Measurements from ENCODE around the gene PGA5. TPM values are rescaled to one million over a fixed set of nuclear protein-coding genes. Genes with fewer than 3 reads are reported as not detected.

The PGA5 gene
- total and polyA plus RNA-seq, 12 donors = 0.28 to 1.1 (median 0.71) TPM; not detected in 4

GRCh38 chr11:61264371-61264770, 23.4 kb downstream of the PGA5 start:
- intact Hi-C loops (cut with DNase I) = no loop called here
- Histone ChIP-seq H3K9me3 (replicated peaks in 1 of 3) (no peaks in the 10 kb centered on the region), H3K27me3 (no peaks in the 10 kb centered on the region), H3K27ac (no peak overlapping the region), H3K36me3 (replicated peaks in 1 of 2) (no peaks in the 10 kb centered on the region), H3K4me3 (no peak overlapping the region), H3K4me1 (replicated peaks in 1 of 2) (no peaks in the 10 kb centered on the region)
- no peak for DNase-seq
- TF ChIP-seq POLR2A (IDR thresholded peaks at IDR 0.05) (no peak), CTCF (IDR thresholded peaks at IDR 0.05) (no peak)
- 91 to 98% (median 95%) methylated on average over 6 of the region's 6 CpGs for WGBS, 4 donors

GRCh38 chr11:61264795-61265194, 23.8 kb downstream of the PGA5 start:
- Histone ChIP-seq H3K36me3 (replicated peaks in 1 of 2) (no peaks in the 10 kb centered on the region), H3K27me3 (no peaks in the 10 kb centered on the region), H3K4me3 (no peak overlapping the region), H3K27ac (no peak overlapping the region), H3K9me3 (replicated peaks in 1 of 3) (no peaks in the 10 kb centered on the region), H3K4me1 (replicated peaks in 1 of 2) (no peaks in the 10 kb centered on the region)
- intact Hi-C loops (cut with DNase I) = no loop called here
- 92 to 94% (median 94%) methylated on average over 12 to 14 of the region's 14 CpGs for WGBS, 4 donors
- no peak for DNase-seq
- TF ChIP-seq POLR2A (IDR thresholded peaks at IDR 0.05) (no peak), CTCF (IDR thresholded peaks at IDR 0.05) (no peak)

DNA sequence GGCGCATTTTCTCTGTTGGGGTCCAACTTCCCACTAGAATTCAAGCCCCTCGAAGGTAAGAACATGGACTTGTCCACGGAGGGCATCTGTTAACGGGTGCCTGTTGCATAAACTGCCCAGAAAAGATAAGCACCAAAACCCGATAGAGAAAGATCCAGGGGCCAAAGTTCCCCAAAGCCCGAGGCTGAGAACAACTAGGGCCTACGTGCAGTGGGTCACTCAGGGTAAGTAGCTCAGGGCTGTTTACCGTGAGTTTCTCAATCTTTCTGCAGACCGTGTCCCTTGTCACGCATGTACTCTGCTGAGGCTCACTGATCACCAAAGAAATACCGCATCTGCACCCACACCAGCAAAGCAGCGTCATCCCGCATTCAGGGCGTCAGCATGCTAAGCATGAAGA, 24.4 kb downstream of the PGA5 start:
- H3K9me3 ChIP-seq (replicated peaks in 1 of 3) = no peaks in the 10 kb centered on the region
- H3K36me3 ChIP-seq (replicated peaks in 1 of 2) = no peaks in the 10 kb centered on the region
- H3K27me3 ChIP-seq = no peaks in the 10 kb centered on the region
- 84 to 98% (median 91%) methylated on average over 8 to 14 of the region's 14 CpGs for WGBS, 4 donors
- no peak overlapping the region for H3K27ac ChIP-seq
- DNase-seq = no peak
- H3K4me3 ChIP-seq = no peak overlapping the region
- TF ChIP-seq POLR2A (IDR thresholded peaks at IDR 0.05) (no peak), CTCF (IDR thresholded peaks at IDR 0.05) (no peak)
- H3K4me1 ChIP-seq (replicated peaks in 1 of 2) = no peaks in the 10 kb centered on the region
- intact Hi-C loops (cut with DNase I) = no loop called here

DNA sequence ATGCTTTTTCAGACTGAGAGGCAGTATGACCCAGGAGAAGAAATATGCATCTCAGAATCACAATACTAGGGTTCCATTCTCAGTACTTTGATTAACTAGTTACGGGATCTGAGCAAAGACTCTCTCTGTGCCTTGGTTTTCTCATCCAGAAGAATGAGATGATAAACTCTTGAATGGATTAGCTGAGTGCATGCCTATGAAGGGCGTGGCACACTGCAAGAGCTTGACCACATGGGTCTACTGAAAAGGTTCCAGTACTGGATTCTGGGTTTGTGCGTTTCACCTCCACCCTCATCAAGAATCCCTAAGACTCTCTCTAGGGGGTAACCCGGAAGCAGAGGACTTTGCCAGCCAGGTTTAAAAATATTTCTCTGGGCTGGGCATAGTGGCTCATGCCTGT, 25.6 kb downstream of the PGA5 start:
- Histone ChIP-seq H3K27ac (no peak overlapping the region), H3K4me1 (replicated peaks in 1 of 2) (no peaks in the 10 kb centered on the region), H3K36me3 (replicated peaks in 1 of 2) (no peaks in the 10 kb centered on the region), H3K4me3 (no peak overlapping the region), H3K9me3 (replicated peaks in 1 of 3) (no peaks in the 10 kb centered on the region), H3K27me3 (no peaks in the 10 kb centered on the region)
- DNase-seq = no peak
- no peak for TF ChIP-seq CTCF (IDR thresholded peaks at IDR 0.05)
- WGBS, 4 donors = 88 to 96% (median 89%) methylated on average over 4 of the region's 4 CpGs
- intact Hi-C loops (cut with DNase I) = no loop called here

Measured in adrenal gland (tissue), 12 donors.